HFF-Myc (cell line): ENCODE results near the gene LNP1.

ENCODE experiments used
- DNase-seq: peaks from one replicate; pipeline ENCODE4 v3.0.0-alpha.2; 2011; ENCODE audit warnings: low read depth; ENCODE audit errors: extremely low read depth
- H3K4me3 ChIP-seq: replicated peaks from 2 replicates; pipeline ENCODE4 v1.5.1; 2011; ENCODE audit warnings: low read depth, mild to moderate bottlenecking, control low read depth, low read length
- TF ChIP-seq, protein P1 (sequence below): IDR thresholded peaks from 2 replicates; pipeline ENCODE4 v1.5.1; 2012; ENCODE audit warnings: mild to moderate bottlenecking, low read depth, low read length, control low read depth; ENCODE audit errors: missing control alignments

The LNP1 gene

DNA sequence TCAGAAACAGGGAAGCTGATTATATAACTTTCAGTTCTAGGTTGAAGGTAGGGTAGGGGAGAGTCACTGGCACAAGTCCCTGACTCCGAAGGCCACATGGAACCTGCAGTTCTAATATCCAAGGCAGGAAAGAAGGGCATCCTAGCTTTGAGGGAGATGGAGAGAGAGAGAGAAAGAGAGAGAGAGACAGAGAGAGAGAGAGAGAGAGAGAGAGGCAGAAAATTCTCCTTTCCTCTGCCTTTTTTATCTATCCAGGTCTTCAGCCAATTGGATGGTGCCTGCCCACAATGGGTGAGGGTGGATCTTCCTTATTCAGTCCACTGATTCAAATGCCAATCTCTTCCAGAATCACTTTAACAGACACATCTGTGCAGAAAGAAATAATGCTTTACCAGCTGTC lies 55.4 kb downstream of the LNP1 start:
- TF ChIP-seq, protein P1, sequence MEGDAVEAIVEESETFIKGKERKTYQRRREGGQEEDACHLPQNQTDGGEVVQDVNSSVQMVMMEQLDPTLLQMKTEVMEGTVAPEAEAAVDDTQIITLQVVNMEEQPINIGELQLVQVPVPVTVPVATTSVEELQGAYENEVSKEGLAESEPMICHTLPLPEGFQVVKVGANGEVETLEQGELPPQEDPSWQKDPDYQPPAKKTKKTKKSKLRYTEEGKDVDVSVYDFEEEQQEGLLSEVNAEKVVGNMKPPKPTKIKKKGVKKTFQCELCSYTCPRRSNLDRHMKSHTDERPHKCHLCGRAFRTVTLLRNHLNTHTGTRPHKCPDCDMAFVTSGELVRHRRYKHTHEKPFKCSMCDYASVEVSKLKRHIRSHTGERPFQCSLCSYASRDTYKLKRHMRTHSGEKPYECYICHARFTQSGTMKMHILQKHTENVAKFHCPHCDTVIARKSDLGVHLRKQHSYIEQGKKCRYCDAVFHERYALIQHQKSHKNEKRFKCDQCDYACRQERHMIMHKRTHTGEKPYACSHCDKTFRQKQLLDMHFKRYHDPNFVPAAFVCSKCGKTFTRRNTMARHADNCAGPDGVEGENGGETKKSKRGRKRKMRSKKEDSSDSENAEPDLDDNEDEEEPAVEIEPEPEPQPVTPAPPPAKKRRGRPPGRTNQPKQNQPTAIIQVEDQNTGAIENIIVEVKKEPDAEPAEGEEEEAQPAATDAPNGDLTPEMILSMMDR = no peak
- DNase-seq = no peak
- no peak overlapping the region for H3K4me3 ChIP-seq

DNA sequence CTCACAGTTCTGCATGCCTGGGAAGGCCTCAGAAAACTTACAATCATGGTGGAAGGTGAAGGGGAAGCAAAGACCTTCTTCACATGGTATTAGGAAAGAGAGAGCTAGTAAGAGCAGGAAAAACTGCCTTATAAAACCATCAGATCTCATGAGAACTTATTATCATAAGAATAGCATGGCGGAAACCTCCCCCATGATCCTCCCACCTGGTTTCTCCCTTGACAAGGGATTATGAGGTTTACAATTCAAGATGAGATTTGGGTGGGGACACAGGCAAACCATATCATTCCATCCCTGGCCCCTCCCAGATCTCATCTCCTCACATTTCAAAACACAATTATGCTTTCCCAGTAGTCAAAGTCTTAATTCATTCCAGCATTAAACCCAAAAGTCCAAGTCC lies 56.5 kb downstream of the LNP1 start:
- TF ChIP-seq, protein P1 = no peak
- no peak for DNase-seq
- no peak overlapping the region for H3K4me3 ChIP-seq

DNA sequence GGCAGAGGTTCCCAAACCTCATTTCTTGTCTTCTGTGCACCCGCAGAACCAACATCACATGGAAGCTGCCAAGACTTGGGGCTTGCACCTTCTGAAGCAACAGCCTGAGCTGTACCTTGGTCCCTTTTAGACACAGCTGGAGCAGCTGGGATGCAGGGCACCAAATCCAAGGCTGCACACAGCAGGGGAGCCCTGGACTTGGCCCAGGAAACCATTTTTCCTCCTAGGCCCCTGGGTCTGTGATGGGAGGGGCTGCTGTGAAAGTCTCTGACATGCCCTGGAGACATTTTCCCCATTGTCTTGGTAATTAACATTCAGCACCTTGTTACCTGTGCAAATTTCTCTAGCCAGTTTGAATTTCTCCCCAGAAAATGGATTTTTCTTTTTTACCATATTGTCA lies 57.5 kb downstream of the LNP1 start:
- TF ChIP-seq, protein P1 = no peak
- H3K4me3 ChIP-seq = no peak overlapping the region
- no peak for DNase-seq

DNA sequence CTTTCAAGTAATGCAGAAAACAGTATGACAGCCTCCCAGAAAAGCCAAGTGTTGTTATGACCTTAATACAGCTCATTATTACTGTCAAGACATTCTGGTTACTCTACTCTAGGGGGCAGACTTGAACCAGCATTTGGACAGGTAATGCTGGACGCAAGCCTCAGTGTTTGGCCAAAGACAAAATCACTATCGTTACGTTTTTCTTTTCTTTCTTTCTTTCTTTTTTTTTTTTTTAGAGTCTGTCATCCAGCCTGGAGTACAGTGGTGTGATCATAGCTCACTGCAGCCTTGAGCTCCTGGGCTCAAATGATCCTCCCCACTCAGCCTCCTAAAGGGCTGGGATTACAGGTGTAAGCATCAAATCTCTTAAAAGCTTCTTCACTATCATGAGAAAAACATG lies 61.7 kb downstream of the LNP1 start:
- no peak overlapping the region for H3K4me3 ChIP-seq
- TF ChIP-seq, protein P1 = peak; percentile 68
- DNase-seq = peak; percentile 54

DNA sequence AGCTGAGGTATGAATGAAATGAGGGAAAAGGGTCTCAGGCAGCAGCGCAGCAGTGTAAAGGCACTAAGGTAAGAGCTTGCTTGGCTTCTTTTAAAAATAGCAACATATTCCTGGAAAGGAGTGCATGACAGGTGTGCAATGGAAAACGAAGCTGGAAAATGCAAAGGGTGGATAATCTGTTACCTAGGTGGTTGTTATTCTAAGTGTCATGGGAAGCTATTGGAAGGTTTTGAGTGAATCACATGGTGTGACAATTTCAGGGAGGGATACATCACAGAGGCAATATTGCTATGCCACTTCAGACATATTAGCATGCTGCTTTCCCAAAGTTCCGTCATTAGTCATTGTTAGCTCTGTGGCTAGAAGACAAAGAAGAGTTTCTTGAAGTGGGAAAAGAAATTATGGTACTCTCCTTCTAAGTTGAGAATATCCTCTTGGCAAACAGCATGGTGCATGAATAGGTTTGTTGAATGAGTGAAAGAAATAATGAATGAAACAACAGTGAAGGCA lies 62.4 kb downstream of the LNP1 start:
- DNase-seq = no peak
- no peak overlapping the region for H3K4me3 ChIP-seq
- TF ChIP-seq, protein P1 = no peak

DNA sequence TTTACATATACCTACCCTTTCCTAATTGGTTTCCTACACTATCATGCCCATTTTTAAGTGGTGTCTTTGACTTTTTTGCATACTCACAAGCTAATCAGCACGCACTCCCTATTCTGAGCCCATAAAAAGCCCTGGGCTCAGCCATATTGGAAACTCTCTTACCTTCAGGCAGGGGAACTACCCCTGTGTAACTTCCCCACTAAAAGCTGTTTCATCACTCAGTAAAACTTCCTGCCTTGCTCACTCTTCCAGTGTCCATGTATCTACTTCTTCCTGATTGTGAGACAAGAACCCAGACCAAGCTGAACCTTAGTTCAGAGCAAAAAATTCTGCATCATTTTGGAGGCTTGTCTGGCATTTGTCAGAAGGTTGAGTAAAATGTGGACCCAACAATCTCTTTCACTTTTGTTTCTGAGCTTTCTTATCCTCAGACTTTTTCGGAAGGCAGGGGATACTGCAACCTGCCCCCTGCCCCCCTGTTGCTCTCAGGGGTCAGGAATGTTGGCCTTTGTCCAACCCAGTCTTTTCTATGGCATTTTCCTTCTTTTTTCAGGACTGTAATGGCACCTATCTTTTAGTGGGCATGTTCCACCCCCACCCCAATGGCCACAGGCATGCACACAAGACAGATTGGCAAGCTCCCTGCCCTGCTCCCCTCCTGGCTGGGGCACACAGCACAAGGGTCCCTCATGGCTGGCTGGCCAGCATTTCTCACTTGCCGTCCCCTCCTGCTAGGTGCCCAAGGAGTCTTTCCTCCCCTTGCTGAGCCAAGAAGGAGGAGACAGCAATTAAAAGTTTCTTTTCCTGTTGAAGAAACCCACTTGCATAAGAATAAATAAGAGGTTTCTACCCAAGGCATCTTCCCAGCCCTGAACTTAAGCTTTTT lies 64.8 kb downstream of the LNP1 start:
- no peak for DNase-seq
- H3K4me3 ChIP-seq = no peak overlapping the region
- TF ChIP-seq, protein P1 = no peak
